Measurements from ENCODE around the gene OR5F1.

Gene OR5F1

GRCh38 chr11:55994525-55994924 is at the start of gene OR5F1:
TSS of gene OR5F1 (minus strand) at chr11:55994625. CDS start at chr11:55994625, 0 bp downstream.
- Histone ChIP-seq H3K36me3 (ENCODE audit: control insufficient read depth in 1 of 2, insufficient read depth in 2 of 2, low read length in 2 of 2) (no peaks in the 10 kb centered on the region), H3K9me3 (ENCODE audit: control insufficient read depth in 1 of 2, low read length in 2 of 2) (peaks cover 0 to 3% of the 10 kb centered on the region in 2 donors)

GRCh38 chr11:56027354-56027753 is 32.9 kb upstream of the OR5F1 start, which contains the start of gene OR5AS1:
TSS of gene OR5AS1 (plus strand) at chr11:56027654. CDS start at chr11:56030419, 2,765 bp downstream.
- Histone ChIP-seq H3K4me3 (ENCODE audit: low read depth in 1 of 2, low read length in 2 of 2) (no peak within 1 kb of the TSS), H3K27me3 (ENCODE audit: low read depth, low read length) (no peaks in the 10 kb centered on the region), H3K36me3 (ENCODE audit: control insufficient read depth in 1 of 2, insufficient read depth in 2 of 2, low read length in 2 of 2) (no peaks in the 10 kb centered on the region), H3K9me3 (ENCODE audit: control insufficient read depth in 1 of 2, low read length in 2 of 2) (peaks cover 0 to 2% of the 10 kb centered on the region in 2 donors), H3K27ac (ENCODE audit: low read length) (no peak within 1 kb of the TSS), H3K4me1 (ENCODE audit: control insufficient read depth in 1 of 2, insufficient read depth in 2 of 2, low read length in 2 of 2) (no peaks in the 10 kb centered on the region)

More at GRCh38 chr11:55994525-55994924, at the start of gene OR5F1:
- Histone ChIP-seq H3K27ac (ENCODE audit: low read length) (no peak within 1 kb of the TSS), H3K4me3 (ENCODE audit: low read depth in 1 of 2, low read length in 2 of 2) (no peak within 1 kb of the TSS), H3K4me1 (ENCODE audit: control insufficient read depth in 1 of 2, insufficient read depth in 2 of 2, low read length in 2 of 2) (no peaks in the 10 kb centered on the region), H3K27me3 (ENCODE audit: low read depth, low read length) (no peaks in the 10 kb centered on the region)

GRCh38 chr11:56013805-56014204 is 19.4 kb upstream of the OR5F1 start:
- Histone ChIP-seq H3K4me3 (ENCODE audit: low read depth in 1 of 2, low read length in 2 of 2) (no peak overlapping the region), H3K4me1 (ENCODE audit: control insufficient read depth in 1 of 2, insufficient read depth in 2 of 2, low read length in 2 of 2) (no peaks in the 10 kb centered on the region), H3K27ac (ENCODE audit: low read length) (no peak overlapping the region), H3K27me3 (ENCODE audit: low read depth, low read length) (no peaks in the 10 kb centered on the region), H3K9me3 (ENCODE audit: control insufficient read depth in 1 of 2, low read length in 2 of 2) (peaks cover 0 to 6% of the 10 kb centered on the region in 2 donors), H3K36me3 (ENCODE audit: control insufficient read depth in 1 of 2, insufficient read depth in 2 of 2, low read length in 2 of 2) (no peaks in the 10 kb centered on the region)

GRCh38 chr11:56010716-56011115 is 16.3 kb upstream of the OR5F1 start:
- no peaks in the 10 kb centered on the region for H3K4me1 ChIP-seq (ENCODE audit: control insufficient read depth in 1 of 2, insufficient read depth in 2 of 2, low read length in 2 of 2)
- no peaks in the 10 kb centered on the region for H3K36me3 ChIP-seq (ENCODE audit: control insufficient read depth in 1 of 2, insufficient read depth in 2 of 2, low read length in 2 of 2)
- H3K27me3 ChIP-seq (ENCODE audit: low read depth, low read length) = no peaks in the 10 kb centered on the region
- H3K9me3 ChIP-seq (ENCODE audit: control insufficient read depth in 1 of 2, low read length in 2 of 2) = peaks cover 5 to 6% of the 10 kb centered on the region in 2 donors
- no peak overlapping the region for H3K4me3 ChIP-seq (ENCODE audit: low read depth in 1 of 2, low read length in 2 of 2)
- H3K27ac ChIP-seq (ENCODE audit: low read length) = no peak overlapping the region

GRCh38 chr11:55970935-55971334 is 23.5 kb downstream of the OR5F1 start:
- H3K4me3 ChIP-seq (ENCODE audit: low read depth in 1 of 2, low read length in 2 of 2) = no peak overlapping the region
- H3K4me1 ChIP-seq (ENCODE audit: control insufficient read depth in 1 of 2, insufficient read depth in 2 of 2, low read length in 2 of 2) = no peaks in the 10 kb centered on the region
- no peaks in the 10 kb centered on the region for H3K36me3 ChIP-seq (ENCODE audit: control insufficient read depth in 1 of 2, insufficient read depth in 2 of 2, low read length in 2 of 2)
- no peaks in the 10 kb centered on the region for H3K9me3 ChIP-seq (ENCODE audit: control insufficient read depth in 1 of 2, low read length in 2 of 2)
- H3K27me3 ChIP-seq (ENCODE audit: low read depth, low read length) = no peaks in the 10 kb centered on the region
- no peak overlapping the region for H3K27ac ChIP-seq (ENCODE audit: low read length)

GRCh38 chr11:55969845-55970244 is 24.6 kb downstream of the OR5F1 start, which contains the start of gene OR10AG1:
TSS of gene OR10AG1 (minus strand) at chr11:55969945. CDS start at chr11:55969907, 38 bp downstream.
- H3K27me3 ChIP-seq (ENCODE audit: low read depth, low read length) = no peaks in the 10 kb centered on the region
- H3K27ac ChIP-seq (ENCODE audit: low read length) = no peak within 1 kb of the TSS
- H3K9me3 ChIP-seq (ENCODE audit: control insufficient read depth in 1 of 2, low read length in 2 of 2) = no peaks in the 10 kb centered on the region
- H3K36me3 ChIP-seq (ENCODE audit: control insufficient read depth in 1 of 2, insufficient read depth in 2 of 2, low read length in 2 of 2) = no peaks in the 10 kb centered on the region
- no peaks in the 10 kb centered on the region for H3K4me1 ChIP-seq (ENCODE audit: control insufficient read depth in 1 of 2, insufficient read depth in 2 of 2, low read length in 2 of 2)
- H3K4me3 ChIP-seq (ENCODE audit: low read depth in 1 of 2, low read length in 2 of 2) = no peak within 1 kb of the TSS

GRCh38 chr11:55967914-55968313 is 26.5 kb downstream of the OR5F1 start:
- no peaks in the 10 kb centered on the region for H3K27me3 ChIP-seq (ENCODE audit: low read depth, low read length)
- no peak overlapping the region for H3K4me3 ChIP-seq (ENCODE audit: low read depth in 1 of 2, low read length in 2 of 2)
- no peaks in the 10 kb centered on the region for H3K9me3 ChIP-seq (ENCODE audit: control insufficient read depth in 1 of 2, low read length in 2 of 2)
- no peaks in the 10 kb centered on the region for H3K4me1 ChIP-seq (ENCODE audit: control insufficient read depth in 1 of 2, insufficient read depth in 2 of 2, low read length in 2 of 2)
- no peak overlapping the region for H3K27ac ChIP-seq (ENCODE audit: low read length)
- no peaks in the 10 kb centered on the region for H3K36me3 ChIP-seq (ENCODE audit: control insufficient read depth in 1 of 2, insufficient read depth in 2 of 2, low read length in 2 of 2)

GRCh38 chr11:55966391-55966790 is 28.0 kb downstream of the OR5F1 start:
- Histone ChIP-seq H3K4me1 (ENCODE audit: control insufficient read depth in 1 of 2, insufficient read depth in 2 of 2, low read length in 2 of 2) (no peaks in the 10 kb centered on the region), H3K27ac (ENCODE audit: low read length) (no peak overlapping the region), H3K4me3 (ENCODE audit: low read depth in 1 of 2, low read length in 2 of 2) (no peak overlapping the region), H3K36me3 (ENCODE audit: control insufficient read depth in 1 of 2, insufficient read depth in 2 of 2, low read length in 2 of 2) (no peaks in the 10 kb centered on the region), H3K9me3 (ENCODE audit: control insufficient read depth in 1 of 2, low read length in 2 of 2) (no peaks in the 10 kb centered on the region), H3K27me3 (ENCODE audit: low read depth, low read length) (no peaks in the 10 kb centered on the region)

GRCh38 chr11:55956521-55956920 is 37.9 kb downstream of the OR5F1 start:
- H3K4me1 ChIP-seq (ENCODE audit: control insufficient read depth in 1 of 2, insufficient read depth in 2 of 2, low read length in 2 of 2) = no peaks in the 10 kb centered on the region
- H3K36me3 ChIP-seq (ENCODE audit: control insufficient read depth in 1 of 2, insufficient read depth in 2 of 2, low read length in 2 of 2) = no peaks in the 10 kb centered on the region
- H3K4me3 ChIP-seq (ENCODE audit: low read depth in 1 of 2, low read length in 2 of 2) = no peak overlapping the region
- H3K27me3 ChIP-seq (ENCODE audit: low read depth, low read length) = no peaks in the 10 kb centered on the region
- H3K27ac ChIP-seq (ENCODE audit: low read length) = no peak overlapping the region
- H3K9me3 ChIP-seq (ENCODE audit: control insufficient read depth in 1 of 2, low read length in 2 of 2) = no peaks in the 10 kb centered on the region

- H3K4me1 ChIP-seq (ENCODE audit: control insufficient read depth in 1 of 2, insufficient read depth in 2 of 2, low read length in 2 of 2) = no peaks in the 10 kb centered on the region
- H3K27ac ChIP-seq (ENCODE audit: low read length) = no peak overlapping the region
- no peaks in the 10 kb centered on the region for H3K9me3 ChIP-seq (ENCODE audit: control insufficient read depth in 1 of 2, low read length in 2 of 2)
- no peaks in the 10 kb centered on the region for H3K27me3 ChIP-seq (ENCODE audit: low read depth, low read length)
- H3K4me3 ChIP-seq (ENCODE audit: low read depth in 1 of 2, low read length in 2 of 2) = no peak overlapping the region
- H3K36me3 ChIP-seq (ENCODE audit: control insufficient read depth in 1 of 2, insufficient read depth in 2 of 2, low read length in 2 of 2) = no peaks in the 10 kb centered on the region
These were observed 45.1 kb downstream of the OR5F1 start for GRCh38 chr11:55949330-55949729.

Data from muscle layer of duodenum (tissue), 2 donors.